ENCODE results near the gene AHSP. TPM values are rescaled to one million over a fixed set of nuclear protein-coding genes. Genes with fewer than 3 reads are reported as not detected.
"Not testable (repeated sequence)": the region's sequence is repeated elsewhere in the genome, so short reads cannot be mapped to it uniquely, and the experiment has no call there.

Gene AHSP
- total RNA-seq, 1 donor from 2014 or later, result not detected

DNA sequence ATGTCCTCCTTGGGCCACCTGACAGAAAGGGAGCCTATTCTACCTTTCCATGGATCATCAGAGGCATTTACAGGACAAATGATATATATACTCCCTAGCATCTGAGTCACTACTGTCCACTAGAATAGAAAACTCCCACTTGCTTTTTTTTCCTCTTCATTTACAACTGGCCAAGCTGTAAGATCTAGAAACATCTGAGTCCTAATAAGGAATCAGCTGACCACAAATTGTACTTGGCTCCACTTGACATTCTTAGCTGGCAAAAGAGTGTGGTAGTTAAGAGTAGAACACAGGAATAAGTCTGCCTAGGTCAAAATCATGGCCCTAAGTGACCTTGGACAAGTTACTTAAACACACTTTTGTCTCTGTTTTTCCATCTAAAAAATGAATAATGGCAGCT lies 24.7 kb upstream of the AHSP start:
- H3K4me3 ChIP-seq, result no peak overlapping the region
- peak overlapping the region; percentile 59 for H3K27ac ChIP-seq (replicated peaks)
- no peaks in the 10 kb centered on the region for H3K9me3 ChIP-seq (replicated peaks)
- TF ChIP-seq, protein P1, sequence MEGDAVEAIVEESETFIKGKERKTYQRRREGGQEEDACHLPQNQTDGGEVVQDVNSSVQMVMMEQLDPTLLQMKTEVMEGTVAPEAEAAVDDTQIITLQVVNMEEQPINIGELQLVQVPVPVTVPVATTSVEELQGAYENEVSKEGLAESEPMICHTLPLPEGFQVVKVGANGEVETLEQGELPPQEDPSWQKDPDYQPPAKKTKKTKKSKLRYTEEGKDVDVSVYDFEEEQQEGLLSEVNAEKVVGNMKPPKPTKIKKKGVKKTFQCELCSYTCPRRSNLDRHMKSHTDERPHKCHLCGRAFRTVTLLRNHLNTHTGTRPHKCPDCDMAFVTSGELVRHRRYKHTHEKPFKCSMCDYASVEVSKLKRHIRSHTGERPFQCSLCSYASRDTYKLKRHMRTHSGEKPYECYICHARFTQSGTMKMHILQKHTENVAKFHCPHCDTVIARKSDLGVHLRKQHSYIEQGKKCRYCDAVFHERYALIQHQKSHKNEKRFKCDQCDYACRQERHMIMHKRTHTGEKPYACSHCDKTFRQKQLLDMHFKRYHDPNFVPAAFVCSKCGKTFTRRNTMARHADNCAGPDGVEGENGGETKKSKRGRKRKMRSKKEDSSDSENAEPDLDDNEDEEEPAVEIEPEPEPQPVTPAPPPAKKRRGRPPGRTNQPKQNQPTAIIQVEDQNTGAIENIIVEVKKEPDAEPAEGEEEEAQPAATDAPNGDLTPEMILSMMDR (IDR thresholded peaks at IDR 0.05; ENCODE audit: borderline replicate concordance), result no peak
- no peaks in the 10 kb centered on the region for H3K27me3 ChIP-seq (ENCODE audit: low read depth)
- intact Hi-C loops (cut with micrococcal nuclease), result no loop called here
- H3K36me3 ChIP-seq, result peaks cover 38% of the 10 kb centered on the region
- DNase-seq, result no peak
- H3K4me1 ChIP-seq, result peaks cover 65% of the 10 kb centered on the region

DNA sequence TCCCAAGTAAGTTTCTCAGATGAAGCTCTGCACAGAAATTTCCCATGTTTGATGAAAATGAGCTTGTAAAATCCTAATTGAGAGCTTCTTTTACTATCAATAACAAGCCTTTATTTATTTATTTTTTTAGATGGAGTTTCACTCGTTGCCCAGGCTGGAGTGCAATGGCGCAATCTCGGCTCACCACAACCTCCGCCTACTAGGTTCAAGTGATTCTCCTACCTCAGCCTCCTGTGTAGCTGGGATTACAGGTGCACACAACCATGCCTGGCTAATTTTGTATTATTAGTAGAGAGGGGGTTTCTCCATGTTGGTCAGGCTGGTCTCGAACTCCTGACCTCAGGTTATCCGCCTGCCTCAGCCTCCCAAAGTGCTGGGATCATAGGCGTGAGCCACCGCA lies 24.1 kb upstream of the AHSP start:
- intact Hi-C loops (cut with micrococcal nuclease); DNase-seq; H3K4me3 ChIP-seq; H3K27me3 ChIP-seq (ENCODE audit: low read depth); H3K9me3 ChIP-seq (replicated peaks): not testable (repeated sequence)
- Histone ChIP-seq H3K4me1 (peaks cover 71% of the 10 kb centered on the region), H3K27ac (replicated peaks) (peak overlapping the region; percentile 59), H3K36me3 (peaks cover 32% of the 10 kb centered on the region)

DNA sequence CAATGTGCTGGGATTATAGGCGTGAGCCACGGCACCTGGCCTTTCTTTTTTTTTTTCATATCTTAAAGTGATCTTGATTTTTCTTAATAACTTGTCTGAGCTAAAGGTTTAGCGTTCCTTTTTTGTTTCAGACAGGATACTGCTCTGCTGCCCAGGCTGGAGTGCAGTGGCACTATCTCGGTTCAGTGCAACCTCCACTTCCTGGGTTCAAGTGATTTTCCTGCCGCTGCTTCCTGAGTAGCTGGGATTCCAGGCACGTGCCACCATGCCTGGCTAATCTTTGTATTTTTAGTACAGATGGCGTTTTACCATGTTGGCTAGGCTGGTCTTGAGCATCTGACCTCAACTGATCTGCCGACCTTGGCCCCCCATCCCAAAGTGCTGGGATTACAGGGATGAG lies 23.5 kb upstream of the AHSP start:
- no peak overlapping the region for H3K4me3 ChIP-seq
- intact Hi-C loops (cut with micrococcal nuclease), result no loop called here
- TF ChIP-seq, protein P1 (IDR thresholded peaks at IDR 0.05; ENCODE audit: borderline replicate concordance), result no peak
- no peak for DNase-seq
- peaks cover 26% of the 10 kb centered on the region for H3K36me3 ChIP-seq
- no peaks in the 10 kb centered on the region for H3K27me3 ChIP-seq (ENCODE audit: low read depth)
- H3K9me3 ChIP-seq (replicated peaks), result no peaks in the 10 kb centered on the region
- peak overlapping the region; percentile 59 for H3K27ac ChIP-seq (replicated peaks)
- peaks cover 77% of the 10 kb centered on the region for H3K4me1 ChIP-seq

DNA sequence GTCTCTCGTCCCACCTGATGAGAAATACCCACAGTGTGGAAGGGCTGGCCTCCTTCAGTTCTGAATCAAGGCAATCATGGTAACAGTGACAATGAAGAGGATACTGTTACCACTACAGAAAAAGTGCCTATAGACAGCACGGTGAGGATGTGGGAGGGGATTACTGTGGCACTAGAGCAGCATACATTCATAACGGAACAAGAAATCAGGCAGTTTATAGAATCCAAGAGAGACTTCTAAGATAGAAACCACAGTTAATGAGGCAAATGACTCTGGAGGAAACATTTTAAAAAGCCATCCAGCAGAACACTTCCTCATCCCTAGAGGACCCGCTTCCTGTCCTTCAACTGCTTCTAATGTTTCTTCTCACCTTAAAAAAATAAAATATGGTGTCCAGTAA lies 22.2 kb upstream of the AHSP start:
- peak overlapping the region; percentile 59 for H3K27ac ChIP-seq (replicated peaks)
- TF ChIP-seq, protein P1 (IDR thresholded peaks at IDR 0.05; ENCODE audit: borderline replicate concordance), result no peak
- H3K9me3 ChIP-seq (replicated peaks), result no peaks in the 10 kb centered on the region
- peaks cover 87% of the 10 kb centered on the region for H3K4me1 ChIP-seq
- no peak for DNase-seq
- peaks cover 13% of the 10 kb centered on the region for H3K36me3 ChIP-seq
- no peak overlapping the region for H3K4me3 ChIP-seq
- no peaks in the 10 kb centered on the region for H3K27me3 ChIP-seq (ENCODE audit: low read depth)
- intact Hi-C loops (cut with micrococcal nuclease), result no loop called here

DNA sequence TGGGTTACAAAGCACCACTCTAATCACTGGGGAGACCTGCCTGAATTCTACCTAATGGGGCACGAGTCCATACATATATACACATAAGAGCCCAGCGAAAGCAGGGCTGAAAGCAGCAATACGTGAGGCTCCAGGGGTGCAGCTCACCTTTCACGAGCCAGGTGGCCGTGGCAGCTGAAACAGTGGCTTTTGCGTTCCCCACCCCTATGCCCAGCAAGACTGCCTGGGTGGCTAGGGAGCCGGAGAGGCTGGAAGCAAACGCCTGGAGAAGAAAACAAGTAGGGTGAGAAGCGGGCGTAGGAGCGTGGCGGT lies 20.1 kb upstream of the AHSP start:
- peaks cover 76% of the 10 kb centered on the region for H3K4me1 ChIP-seq
- H3K9me3 ChIP-seq (replicated peaks), result no peaks in the 10 kb centered on the region
- H3K27ac ChIP-seq (replicated peaks), result peak overlapping the region; percentile 96
- no peaks in the 10 kb centered on the region for H3K27me3 ChIP-seq (ENCODE audit: low read depth)
- TF ChIP-seq, protein P1 (IDR thresholded peaks at IDR 0.05; ENCODE audit: borderline replicate concordance), result no peak
- intact Hi-C loops (cut with micrococcal nuclease), result no loop called here
- peaks cover 12% of the 10 kb centered on the region for H3K36me3 ChIP-seq
- no peak for DNase-seq
- H3K4me3 ChIP-seq, result peak overlapping the region; percentile 95

DNA sequence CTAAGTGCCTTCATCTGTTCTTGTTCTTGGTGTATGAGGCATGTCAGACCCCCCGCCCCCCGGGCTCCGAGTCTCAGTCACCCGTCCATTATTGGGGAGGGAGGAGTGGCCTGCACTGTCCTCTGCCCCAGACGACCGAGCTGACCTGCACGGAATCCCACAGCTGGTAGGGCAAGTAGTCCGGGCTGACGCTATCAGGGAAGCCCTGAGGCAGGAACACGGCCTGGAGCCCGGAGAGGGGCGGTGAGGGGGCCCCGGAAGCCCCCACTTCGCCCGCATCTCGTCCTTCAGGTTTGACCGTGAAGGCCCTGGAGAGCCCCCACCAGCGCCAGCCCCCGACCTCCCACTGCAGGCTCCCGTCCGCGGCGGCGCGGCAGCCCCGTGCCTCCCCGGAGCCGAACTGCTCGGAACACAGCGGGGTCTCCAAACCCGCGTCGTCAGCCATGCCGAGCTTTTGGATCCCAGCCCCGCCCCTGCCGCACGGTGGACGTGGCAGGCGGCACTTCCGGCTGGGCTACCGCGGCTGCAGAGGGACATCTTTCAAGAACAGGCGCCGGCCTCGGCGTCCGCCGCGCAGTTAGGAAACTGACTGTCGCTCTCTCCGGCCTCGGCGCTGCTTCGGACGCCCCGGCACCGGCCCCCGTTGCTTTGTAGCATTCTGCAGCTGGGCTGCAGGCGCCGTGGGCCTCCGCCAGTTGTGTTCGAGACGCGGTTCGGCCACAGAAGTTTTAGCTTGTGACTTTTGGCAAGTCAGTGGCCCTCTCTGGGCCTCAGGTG lies 19.6 kb upstream of the AHSP start, which contains the start of gene RUSF1:
TSS of gene RUSF1 (minus strand) at position 463 of the 777 bp plus-strand sequence. CDS start at position 445, 18 bp downstream.
- intact Hi-C loops (cut with micrococcal nuclease), result no loop called here
- DNase-seq, result peak; percentile 93
- Histone ChIP-seq H3K27me3 (ENCODE audit: low read depth) (no peaks in the 10 kb centered on the region), H3K27ac (replicated peaks) (peak within 1 kb of the TSS; percentile 96), H3K9me3 (replicated peaks) (no peaks in the 10 kb centered on the region), H3K4me1 (peaks cover 71% of the 10 kb centered on the region), H3K36me3 (peaks cover 12% of the 10 kb centered on the region), H3K4me3 (peak within 1 kb of the TSS; percentile 95)
- TF ChIP-seq, protein P1 (IDR thresholded peaks at IDR 0.05; ENCODE audit: borderline replicate concordance), result peak; percentile 9

Measured in left ventricle myocardium inferior (tissue), 1 donor.